Tongue (tissue), 2 donors: ENCODE measurements around the gene BTF3L4. TPM values are rescaled to one million over a fixed set of nuclear protein-coding genes. Genes with fewer than 3 reads are reported as not detected.

Experiments
- DNase-seq: peaks from one replicate; pipeline ENCODE4 v3.0.0-alpha.2; 2015
- total RNA-seq: library from RNA; depleted of rRNA; stranded (reverse); fragments of >200 nt; gene quantifications from one replicate; pipeline ENCODE4 v1.2.3, GENCODE V29; 2014

The BTF3L4 gene
- total RNA-seq, 1 donor from 2014 or later = 64.8 TPM

- DNase-seq = no peak
These were observed 67.5 kb downstream of the BTF3L4 start for GRCh38 chr1:52123622-52124021.

- no peak for DNase-seq
These were observed 69.8 kb downstream of the BTF3L4 start for GRCh38 chr1:52125736-52126359.

- peak; percentile 77 for DNase-seq
These were observed 71.4 kb downstream of the BTF3L4 start for GRCh38 chr1:52127181-52128180.

GRCh38 chr1:52139817-52140540 is 83.9 kb downstream of the BTF3L4 start:
- no peak for DNase-seq

Other genes with a start within 250 kb of the BTF3L4 start
- gene NRDC, start 177.6 kb upstream of the BTF3L4 start, total RNA-seq = 114 TPM
- 0.51 TPM for gene RAB3B, start 65.6 kb upstream of the BTF3L4 start, total RNA-seq
- 5.7 TPM for gene KTI12, start 22.5 kb upstream of the BTF3L4 start, total RNA-seq
- 16.2 TPM for gene TXNDC12, start 1.1 kb upstream of the BTF3L4 start, total RNA-seq
- 53.3 TPM for gene ZFYVE9, start 85.8 kb downstream of the BTF3L4 start, total RNA-seq